SIG-M5 treated with dmso at 0.1 percent for 504 hours (cell line): ENCODE data around the gene ZACN.
"Not testable (repeated sequence)": the region's sequence is repeated elsewhere in the genome, so short reads cannot be mapped to it uniquely, and the experiment has no call there.

ENCODE experiments used
- DNase-seq: peaks from one replicate; lab custom pipeline; 2025; ENCODE audit not compliant: unreplicated experiment; lab: John Stamatoyannopoulos, UW

The ZACN gene

DNA sequence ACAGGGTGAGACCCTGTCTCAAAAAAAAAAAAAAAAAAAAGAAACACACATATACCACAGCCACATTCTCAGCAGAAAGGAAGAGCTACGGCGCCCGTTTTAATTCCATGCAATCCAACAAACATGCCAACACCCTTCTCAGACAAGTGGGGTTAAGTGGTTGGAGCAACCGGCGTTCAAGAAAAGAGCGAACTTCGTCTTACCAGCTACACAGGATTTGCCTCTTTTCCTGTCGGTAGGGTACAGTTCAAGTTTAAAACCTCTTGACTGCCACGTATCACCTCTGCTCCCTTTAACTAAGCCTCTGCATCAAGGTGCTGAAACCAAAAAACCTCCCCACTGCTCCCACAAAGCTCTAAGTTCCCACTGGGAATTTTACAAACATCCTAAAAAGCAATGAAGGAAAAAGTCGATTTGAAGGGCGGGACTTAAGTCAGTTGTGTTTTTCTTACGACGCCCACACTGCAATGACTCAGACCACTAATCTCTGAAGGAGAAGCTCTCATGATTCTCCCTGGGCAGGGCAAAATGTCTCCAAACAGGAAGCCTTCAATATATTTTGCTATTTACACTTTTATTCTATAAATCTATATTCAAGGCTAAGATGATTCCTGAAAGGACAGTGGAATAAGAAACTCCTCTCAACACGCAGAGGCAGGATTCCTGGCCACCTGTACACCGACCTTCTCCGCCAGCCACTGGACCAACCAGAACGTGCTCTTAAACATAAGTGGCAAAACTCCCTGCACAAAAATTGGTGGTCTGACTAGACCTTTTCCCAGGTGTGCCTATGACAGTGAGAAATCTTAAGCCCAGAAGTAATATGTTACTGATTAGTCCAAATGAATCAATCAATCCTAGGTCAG, 25.5 kb upstream of the ZACN start:
- no peak for DNase-seq

DNA sequence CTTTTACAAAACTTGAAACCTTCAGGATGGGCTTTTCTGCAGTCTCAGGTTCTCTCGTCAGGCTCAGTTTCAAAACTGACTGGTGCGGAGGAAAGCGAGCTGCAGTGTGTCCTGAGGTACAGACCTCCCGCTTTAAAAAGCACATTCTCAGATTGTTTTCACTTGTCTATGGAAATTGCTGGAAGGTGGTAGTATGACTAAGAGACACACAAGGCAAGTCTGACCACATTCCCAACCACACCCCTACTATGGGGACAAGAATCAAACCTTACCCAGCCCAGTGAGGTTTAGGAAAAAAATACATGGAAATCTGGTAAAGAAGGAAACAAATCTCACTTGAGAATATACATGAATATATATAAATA, 24.9 kb upstream of the ZACN start:
- DNase-seq = no peak

DNA sequence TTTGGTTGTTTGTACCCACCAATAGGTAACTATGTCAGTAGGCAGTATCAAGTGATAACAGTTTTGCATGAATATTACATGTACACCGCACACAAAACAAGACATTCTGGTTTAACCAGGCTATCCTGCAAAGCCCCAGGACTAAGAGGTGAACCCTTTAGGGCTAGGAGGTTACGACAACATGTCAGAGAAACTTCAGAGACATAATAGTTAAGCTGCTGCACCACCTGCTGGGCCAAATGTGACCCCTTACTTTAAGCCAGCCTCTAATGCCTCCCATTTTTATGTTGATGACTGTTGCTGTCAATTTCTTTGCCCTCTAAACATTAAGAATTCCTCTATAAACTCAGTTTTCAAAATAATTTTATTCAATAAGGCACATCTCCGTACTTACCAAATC, 22.1 kb upstream of the ZACN start:
- no peak for DNase-seq

DNA sequence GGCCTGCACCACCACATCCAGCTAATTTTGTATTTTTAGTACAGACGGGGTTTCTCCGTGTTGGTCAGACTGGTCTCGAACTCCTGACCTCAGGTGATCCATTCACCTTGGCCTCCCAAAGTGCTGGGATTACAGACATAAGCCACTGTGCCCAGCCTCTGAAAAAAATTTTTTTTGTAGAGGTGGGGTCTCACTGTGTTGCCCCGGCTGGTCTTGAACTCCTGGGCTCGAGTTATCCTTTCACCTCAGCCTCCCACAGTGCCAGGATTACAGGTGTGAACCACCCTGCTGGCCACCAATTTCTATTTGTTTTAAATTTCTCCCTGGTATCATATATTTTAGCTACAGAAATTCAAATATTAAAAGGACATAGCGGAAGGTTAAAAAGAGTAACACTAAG, 20.7 kb upstream of the ZACN start:
- not testable (repeated sequence) for DNase-seq

DNA sequence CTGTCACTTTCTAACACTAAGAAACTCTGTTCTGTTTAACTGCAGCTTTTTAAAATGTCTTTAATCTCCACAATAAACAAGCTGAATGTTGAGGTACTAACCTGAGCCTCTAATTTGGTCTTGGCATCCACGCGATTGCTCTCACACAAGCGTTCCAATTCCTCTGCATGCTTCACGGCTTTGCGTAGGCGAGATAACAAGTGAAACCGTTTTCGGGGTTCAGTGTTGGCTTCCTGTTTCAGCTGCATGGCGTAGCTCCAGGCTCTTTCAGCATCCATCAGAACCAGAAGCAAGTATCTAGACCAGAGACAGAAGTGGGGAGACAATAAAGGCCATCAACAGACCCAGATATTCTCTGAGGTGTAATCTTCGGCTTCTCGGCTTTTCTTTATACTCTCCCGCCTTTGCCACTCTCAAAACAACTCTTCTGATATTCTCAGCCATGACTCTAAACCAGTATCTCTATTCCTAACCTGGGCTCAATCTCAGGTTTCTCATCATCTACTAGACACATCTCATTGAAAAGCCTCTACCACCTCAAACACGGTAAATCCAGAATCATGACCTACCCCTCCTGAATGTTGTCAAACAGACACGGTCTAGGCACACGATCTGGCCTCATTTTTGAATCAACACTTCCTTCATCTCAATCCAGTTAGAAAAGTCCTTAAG, 15.0 kb upstream of the ZACN start:
- DNase-seq = no peak

DNA sequence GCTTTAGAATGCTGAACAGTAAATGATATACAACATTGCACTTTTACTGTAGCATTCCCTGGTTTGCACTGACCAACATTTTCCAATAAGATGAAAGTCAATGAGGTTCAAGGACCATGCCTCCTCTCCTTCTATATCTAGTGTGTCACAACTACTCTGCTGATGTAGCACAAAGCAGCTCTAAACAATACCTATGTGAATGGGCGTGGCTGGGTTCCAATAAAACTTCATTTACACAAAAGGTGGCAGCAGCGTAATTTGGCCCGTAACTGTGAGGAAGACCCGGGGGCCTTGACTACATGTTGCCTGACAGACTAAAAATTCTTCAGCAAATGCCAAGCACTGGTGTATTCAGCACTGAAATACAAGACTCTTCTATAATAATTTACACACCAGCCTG, 13.2 kb upstream of the ZACN start:
- DNase-seq = no peak

DNA sequence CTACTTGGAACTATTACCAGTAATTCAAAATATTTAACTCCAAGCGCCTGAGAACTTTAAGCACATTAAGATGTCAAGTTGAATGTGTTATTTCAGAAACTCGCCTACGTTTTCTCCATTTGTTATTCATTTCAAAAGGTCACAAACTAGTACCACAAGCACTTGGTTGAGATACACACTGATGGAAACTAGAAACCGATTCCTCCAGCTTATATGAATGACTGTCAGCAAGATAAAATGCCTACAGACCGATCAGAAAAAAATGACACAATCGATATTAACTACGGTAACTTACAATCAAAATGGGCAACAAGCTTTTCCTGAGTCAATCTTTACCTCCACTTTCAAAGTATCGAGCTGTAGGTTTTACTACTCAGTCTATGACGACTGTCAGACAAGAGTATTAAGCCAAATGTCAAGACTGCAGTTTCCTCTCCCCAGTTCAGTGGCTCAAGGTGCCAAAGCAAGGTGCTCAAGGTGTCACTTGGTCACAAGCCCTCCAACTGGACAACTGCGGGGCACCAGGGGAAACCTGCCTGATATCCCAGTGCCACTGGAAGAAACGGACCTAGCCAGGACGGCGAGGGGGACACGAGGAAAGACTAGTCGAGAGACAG, 7.3 kb upstream of the ZACN start:
- DNase-seq = no peak

DNA sequence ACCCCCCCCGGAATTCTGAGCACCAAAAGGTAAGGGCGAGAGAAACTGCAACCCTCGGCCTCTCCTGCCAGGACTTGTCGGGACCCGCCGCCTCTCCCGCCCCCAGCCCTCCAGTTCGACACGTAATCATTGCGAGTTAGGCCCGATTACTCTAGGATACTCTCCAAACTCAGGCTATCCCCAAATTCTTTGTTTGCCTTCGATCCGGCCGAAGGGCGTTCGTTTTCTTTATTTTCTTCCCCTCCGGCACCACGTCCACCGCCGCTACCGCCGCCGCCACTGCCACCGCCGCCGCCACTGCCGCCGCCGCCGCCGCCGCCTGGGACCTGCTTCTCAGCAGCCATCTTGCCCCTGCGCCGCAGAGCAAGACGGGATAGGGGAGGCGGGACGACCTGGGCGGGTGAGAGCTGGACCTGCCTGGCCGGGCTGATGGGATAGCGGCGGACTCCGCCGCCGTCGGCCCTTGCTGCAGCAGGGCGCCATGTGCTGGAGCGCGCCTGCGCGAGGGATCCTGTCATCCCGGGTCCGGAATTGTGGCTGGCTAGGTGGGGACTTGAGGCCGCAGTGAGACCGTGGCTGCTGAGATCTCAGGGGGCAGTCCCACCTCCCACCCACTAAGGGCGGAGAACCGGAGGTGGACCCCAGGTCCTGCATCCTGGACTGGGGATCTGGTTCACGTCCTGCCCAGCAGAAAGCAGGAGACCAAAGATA, 6.7 kb upstream of the ZACN start, which contains the start of gene SRP68:
TSS of gene SRP68 (minus strand) at position 370 of the 711 bp plus-strand sequence. CDS start at position 344, 26 bp downstream.
- DNase-seq = peak; percentile 86

DNA sequence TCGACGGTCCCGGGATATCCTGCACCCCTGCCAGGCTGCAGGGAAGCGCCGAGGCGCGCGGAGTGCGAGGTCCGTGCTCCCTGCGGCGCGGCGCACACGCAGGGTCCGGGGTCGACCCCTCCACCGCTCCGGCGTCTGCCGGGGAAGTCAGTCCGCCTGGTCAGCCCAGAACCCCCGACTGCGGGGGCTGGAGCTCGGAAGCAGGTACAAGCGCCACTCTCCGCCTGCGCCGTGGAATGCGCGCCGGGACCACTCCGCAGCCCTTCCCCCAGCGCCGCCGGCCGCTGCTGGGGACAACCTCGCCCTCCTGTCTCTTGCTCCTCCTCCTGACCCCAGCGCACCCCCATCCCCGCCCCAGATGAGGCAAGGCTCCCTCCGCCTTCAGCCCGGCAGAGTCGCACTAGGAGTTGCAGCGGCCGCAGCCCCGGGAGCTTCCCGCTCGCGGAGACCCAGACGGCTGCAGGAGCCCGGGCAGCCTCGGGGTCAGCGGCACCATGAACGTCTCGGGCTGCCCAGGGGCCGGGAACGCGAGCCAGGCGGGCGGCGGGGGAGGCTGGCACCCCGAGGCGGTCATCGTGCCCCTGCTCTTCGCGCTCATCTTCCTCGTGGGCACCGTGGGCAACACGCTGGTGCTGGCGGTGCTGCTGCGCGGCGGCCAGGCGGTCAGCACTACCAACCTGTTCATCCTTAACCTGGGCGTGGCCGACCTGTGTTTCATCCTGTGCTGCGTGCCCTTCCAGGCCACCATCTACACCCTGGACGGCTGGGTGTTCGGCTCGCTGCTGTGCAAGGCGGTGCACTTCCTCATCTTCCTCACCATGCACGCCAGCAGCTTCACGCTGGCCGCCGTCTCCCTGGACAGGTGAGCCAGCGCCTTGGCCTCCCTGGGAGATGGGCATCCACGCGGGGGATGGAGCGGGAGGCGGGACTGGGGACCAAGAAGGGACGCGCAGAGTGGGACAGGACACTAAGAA, 4.3 kb upstream of the ZACN start, which contains the start of gene GALR2:
TSS of gene GALR2 (plus strand) at position 392 of the 974 bp plus-strand sequence. CDS start at position 495, 103 bp downstream.
- DNase-seq = no peak

DNA sequence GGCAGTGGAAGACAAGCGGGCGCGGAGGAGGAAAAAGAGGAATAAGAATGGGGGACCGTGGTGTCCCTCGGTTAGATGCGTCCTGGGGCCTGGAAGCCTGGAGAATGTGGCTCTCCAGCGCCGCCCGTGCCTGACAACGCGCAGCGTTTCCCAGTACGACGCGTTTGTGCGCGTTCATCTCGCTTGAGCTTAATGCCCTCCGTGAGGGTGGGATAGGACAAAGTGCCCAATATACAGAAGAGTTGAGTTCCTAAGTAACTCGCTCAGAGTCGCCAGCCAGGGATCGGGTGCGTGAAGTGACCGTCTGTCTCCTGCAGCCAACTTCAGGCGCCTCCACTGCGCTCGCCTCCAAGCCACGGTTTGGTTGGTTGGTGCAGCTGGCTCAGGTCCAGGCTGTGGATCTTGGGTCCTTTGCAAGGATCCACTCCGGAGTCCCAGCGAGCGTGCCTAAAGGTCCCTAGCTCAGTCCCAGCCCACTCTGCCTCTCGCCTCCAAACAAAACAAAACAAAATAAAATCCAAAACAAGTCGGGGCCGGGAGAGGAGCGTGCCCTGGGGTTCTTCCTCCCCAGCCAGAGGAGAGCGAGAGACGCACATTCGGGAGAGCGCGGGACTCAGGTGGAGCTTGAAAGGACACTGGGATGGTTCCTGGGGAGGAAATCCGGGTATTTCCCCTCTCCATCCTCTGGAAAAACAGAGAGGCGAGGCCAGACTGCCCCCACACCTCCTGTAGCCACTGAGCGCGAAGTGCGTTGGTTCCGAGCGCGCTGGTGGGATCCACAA, 3.4 kb upstream of the ZACN start:
- no peak for DNase-seq

DNA sequence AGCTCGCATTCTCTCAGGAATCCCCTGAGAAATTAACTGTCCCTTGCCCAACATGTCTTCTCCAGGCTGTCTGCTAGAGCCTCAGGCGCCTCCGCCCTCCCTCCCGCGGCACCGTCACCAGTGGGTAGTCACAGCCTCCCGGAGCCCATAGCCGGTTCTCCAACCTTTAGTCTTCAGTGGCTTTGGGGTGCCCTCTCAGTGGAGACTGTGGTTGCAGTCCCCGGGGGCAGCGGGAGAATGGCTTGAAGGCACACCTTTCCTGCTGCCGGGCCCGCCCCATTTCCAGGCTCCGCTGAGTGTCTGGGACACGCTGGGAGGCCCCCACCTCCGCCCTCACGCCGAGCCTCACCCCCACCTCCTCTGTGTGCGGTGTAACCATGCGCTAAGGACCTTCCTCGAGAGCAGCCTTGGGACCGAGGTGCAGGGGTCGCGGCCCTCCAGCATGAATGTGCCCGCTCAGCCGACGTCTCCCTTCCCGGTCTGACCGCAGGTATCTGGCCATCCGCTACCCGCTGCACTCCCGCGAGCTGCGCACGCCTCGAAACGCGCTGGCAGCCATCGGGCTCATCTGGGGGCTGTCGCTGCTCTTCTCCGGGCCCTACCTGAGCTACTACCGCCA, 2.7 kb upstream of the ZACN start:
- DNase-seq = no peak

DNA sequence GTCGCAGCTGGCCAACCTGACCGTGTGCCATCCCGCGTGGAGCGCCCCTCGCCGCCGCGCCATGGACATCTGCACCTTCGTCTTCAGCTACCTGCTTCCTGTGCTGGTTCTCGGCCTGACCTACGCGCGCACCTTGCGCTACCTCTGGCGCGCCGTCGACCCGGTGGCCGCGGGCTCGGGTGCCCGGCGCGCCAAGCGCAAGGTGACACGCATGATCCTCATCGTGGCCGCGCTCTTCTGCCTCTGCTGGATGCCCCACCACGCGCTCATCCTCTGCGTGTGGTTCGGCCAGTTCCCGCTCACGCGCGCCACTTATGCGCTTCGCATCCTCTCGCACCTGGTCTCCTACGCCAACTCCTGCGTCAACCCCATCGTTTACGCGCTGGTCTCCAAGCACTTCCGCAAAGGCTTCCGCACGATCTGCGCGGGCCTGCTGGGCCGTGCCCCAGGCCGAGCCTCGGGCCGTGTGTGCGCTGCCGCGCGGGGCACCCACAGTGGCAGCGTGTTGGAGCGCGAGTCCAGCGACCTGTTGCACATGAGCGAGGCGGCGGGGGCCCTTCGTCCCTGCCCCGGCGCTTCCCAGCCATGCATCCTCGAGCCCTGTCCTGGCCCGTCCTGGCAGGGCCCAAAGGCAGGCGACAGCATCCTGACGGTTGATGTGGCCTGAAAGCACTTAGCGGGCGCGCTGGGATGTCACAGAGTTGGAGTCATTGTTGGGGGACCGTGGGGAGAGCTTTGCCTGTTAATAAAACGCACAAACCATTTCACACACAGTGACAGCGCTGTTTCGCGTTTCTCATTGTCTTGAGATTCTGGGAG, 2.0 kb upstream of the ZACN start:
- DNase-seq = no peak

DNA sequence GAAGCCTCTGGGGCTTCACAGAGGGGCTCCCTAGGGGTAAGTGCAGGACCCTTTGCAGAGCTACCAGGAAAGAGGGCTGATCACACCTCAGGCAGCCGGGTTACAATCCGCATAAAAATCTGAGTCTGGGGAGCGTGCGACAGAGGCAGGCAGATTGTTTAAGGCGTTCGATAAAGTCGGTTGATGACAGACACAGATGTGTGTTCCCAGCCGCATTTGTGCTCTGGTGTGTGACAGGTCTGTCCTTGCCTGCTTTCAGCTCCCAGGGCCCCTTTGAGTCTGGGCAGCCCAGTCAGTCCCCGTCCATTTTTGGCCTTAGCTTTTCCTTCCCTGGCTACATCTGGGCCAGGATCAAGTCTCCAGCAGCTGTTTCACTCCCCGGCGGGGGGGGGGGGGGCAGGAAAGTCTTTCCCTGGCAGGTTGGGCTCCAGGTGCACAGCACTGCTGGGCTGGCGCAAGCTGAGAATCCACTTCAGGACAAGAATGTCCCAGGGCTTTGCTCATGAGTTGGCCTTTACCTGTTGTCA, 1.3 kb upstream of the ZACN start:
- no peak for DNase-seq

DNA sequence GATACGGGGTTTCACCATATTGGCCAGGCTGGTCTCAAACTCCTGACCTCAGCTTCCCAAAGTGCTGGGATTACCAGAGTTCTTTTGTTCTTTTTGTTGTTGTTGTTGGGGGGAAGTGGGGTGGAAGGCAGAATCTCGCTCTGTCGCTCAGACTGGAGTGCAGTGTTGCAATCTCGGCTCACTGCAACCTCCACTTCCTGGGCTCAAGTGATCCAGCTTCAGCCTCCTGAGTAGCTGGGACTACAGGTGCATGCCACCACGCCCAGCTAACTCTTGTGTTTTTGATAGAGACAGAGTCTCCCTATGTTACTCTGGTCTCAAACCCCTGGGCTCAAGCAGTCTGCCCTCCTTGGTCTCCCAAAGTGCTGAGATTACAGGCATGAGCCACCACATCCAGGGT, 612 bp upstream of the ZACN start:
- DNase-seq = not testable (repeated sequence)

DNA sequence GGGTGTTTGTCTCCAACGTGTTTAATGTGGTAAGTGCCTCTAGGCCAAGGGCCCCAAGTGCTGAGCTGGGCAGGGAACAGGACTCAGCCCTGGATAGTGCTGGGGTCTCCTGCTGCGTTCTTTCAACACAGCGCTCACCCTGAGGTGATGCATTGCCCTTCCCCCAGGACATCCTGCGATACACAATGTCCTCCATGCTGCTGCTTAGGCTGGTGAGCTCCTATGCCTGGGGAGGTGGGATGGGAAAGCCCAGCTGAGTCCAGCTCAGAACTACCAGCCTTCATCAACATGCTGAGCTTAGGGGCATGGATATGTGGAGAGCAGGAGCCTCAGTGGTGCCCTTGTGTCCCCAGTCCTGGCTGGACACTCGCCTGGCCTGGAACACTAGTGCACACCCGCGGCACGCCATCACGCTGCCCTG, 563 bp downstream of the ZACN start:
- no peak for DNase-seq

DNA sequence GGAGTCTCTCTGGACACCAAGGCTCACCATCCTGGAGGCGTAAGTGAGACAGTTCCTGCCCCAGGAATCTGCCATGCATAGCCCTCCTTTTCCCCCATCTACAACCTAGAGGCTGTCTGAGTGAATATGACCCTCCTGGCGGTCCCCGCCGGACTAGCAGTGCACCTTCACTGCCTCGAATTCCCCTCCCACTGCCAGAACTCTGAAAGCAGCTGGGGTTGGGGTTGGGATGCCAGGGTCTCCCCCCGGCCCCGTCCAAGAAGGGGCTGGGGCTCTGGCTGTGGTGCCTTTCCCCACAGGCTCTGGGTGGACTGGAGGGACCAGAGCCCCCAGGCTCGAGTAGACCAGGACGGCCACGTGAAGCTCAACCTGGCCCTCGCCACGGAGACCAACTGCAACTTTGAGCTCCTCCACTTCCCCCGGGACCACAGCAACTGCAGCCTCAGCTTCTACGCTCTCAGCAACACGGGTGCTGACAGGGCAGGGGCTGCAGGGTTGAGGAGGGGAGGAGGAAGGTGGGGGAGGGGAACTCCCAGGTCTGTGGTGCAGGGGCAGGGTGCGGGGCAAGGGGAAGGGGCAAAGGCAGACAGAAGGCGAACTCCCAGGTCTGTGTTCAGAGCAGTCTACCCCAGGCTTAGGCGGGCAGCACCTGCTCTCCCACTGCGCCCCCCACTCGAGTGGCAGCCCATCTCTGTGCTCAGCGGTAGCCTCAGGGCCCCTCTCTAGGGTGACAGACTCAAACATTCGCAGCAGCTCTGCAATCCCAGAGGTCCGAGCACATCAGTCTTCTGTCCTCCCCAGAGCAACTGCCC, 1.2 kb downstream of the ZACN start:
- DNase-seq = no peak

DNA sequence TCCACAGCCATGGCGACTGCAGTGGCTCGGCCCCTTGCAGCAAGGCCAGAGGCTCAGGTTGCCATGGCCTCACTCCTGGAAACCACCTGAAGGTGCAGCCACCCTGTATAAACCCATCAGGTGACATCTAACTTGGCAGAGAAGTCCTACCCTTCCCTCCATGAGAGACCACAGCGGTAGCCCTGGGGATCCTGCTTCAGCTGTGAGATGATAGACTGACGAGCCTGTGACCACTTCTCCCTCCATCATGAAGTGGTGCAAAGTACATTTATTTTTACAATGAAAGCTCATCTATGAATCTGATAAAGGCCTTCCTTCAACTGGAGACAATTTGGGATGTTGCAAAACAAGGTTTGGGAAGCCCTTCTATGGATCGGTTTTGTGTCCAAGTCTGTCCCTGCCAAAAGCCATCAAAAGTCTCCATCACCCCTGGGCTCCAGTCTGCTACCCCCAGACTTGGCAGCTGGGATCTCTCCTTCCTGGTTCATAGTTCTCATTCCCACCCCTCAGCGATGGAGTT, 1.8 kb downstream of the ZACN start:
- DNase-seq = no peak
